ENCODE data around the gene MAPK11. TPM values are rescaled to one million over a fixed set of nuclear protein-coding genes. Genes with fewer than 3 reads are reported as not detected.

Gene MAPK11
- total RNA-seq, 2 donors from 2014 or later = 16.6 to 27.1 TPM

GRCh38 chr22:50255099-50255498, 15.1 kb downstream of the MAPK11 start:
- Mint-ChIP-seq H3K27me3 (ENCODE audit: low read depth) (no peaks in the 10 kb centered on the region), H3K36me3 (ENCODE audit: insufficient read depth in 2 of 2) (no peaks in the 10 kb centered on the region), H3K9me3 (no peaks in the 10 kb centered on the region), H3K4me3 (no peak overlapping the region), H3K4me1 (ENCODE audit: low read depth) (peaks cover 3% of the 10 kb centered on the region), H3K27ac (no peak overlapping the region)
- DNase-seq (no peak), ATAC-seq (replicated peaks in 1 of 2) (no peak)

- Mint-ChIP-seq H3K36me3 (ENCODE audit: insufficient read depth in 2 of 2) (no peaks in the 10 kb centered on the region), H3K27ac (no peak overlapping the region), H3K27me3 (ENCODE audit: low read depth) (no peaks in the 10 kb centered on the region), H3K4me3 (no peak overlapping the region), H3K4me1 (ENCODE audit: low read depth) (peaks cover 6% of the 10 kb centered on the region), H3K9me3 (no peaks in the 10 kb centered on the region)
- DNase-seq (no peak), ATAC-seq (replicated peaks in 1 of 2) (no peak)
These were observed 16.2 kb downstream of the MAPK11 start for GRCh38 chr22:50253941-50254340.

- no peak overlapping the region for H3K27ac Mint-ChIP-seq
- DNase-seq = no peak
- H3K4me3 Mint-ChIP-seq = no peak overlapping the region
These were observed 16.9 kb downstream of the MAPK11 start for GRCh38 chr22:50253046-50253915.

GRCh38 chr22:50252082-50253045, 17.8 kb downstream of the MAPK11 start:
- H3K4me3 Mint-ChIP-seq = peak overlapping the region; percentile 50 to 85
- peaks cover 0 to under 1% of the 10 kb centered on the region in 2 donors for H3K36me3 Mint-ChIP-seq (ENCODE audit: insufficient read depth in 2 of 2)
- peaks cover 13% of the 10 kb centered on the region for H3K4me1 Mint-ChIP-seq (ENCODE audit: low read depth)
- ATAC-seq (replicated peaks in 1 of 2) = peak; percentile 64 to 67
- DNase-seq = peak; percentile 80 to 81
- no peak overlapping the region for H3K27ac Mint-ChIP-seq
- no peaks in the 10 kb centered on the region for H3K9me3 Mint-ChIP-seq
- H3K27me3 Mint-ChIP-seq (ENCODE audit: low read depth) = no peaks in the 10 kb centered on the region

More at GRCh38 chr22:50253046-50253915, 16.9 kb downstream of the MAPK11 start:
- Mint-ChIP-seq H3K27me3 (ENCODE audit: low read depth) (no peaks in the 10 kb centered on the region), H3K4me1 (ENCODE audit: low read depth) (peaks cover 6% of the 10 kb centered on the region), H3K36me3 (ENCODE audit: insufficient read depth in 2 of 2) (no peaks in the 10 kb centered on the region), H3K9me3 (no peaks in the 10 kb centered on the region)
- no peak for ATAC-seq (replicated peaks in 1 of 2)

- Mint-ChIP-seq H3K4me3 (peak overlapping the region; percentile 39 to 85), H3K27me3 (ENCODE audit: low read depth) (no peaks in the 10 kb centered on the region), H3K27ac (no peak overlapping the region), H3K4me1 (ENCODE audit: low read depth) (peaks cover 13% of the 10 kb centered on the region), H3K36me3 (ENCODE audit: insufficient read depth in 2 of 2) (peaks cover 0 to 2% of the 10 kb centered on the region in 2 donors), H3K9me3 (no peaks in the 10 kb centered on the region)
- ATAC-seq (replicated peaks in 1 of 2) (peak; percentile 1 to 6), DNase-seq (no peak)
These were observed 18.6 kb downstream of the MAPK11 start for GRCh38 chr22:50251477-50252081.

GRCh38 chr22:50250555-50251476, 19.4 kb downstream of the MAPK11 start, which contains the start of gene HDAC10:
TSS of gene HDAC10 (minus strand) at chr22:50251265. CDS start at chr22:50251032, 233 bp downstream.
- peak; percentile 87 for ATAC-seq (replicated peaks in 1 of 2)
- peaks cover 0 to 2% of the 10 kb centered on the region in 2 donors for H3K36me3 Mint-ChIP-seq (ENCODE audit: insufficient read depth in 2 of 2)
- H3K4me3 Mint-ChIP-seq = peak within 1 kb of the TSS; percentile 85 to 87
- H3K27me3 Mint-ChIP-seq (ENCODE audit: low read depth) = no peaks in the 10 kb centered on the region
- peak; percentile 90 for DNase-seq
- no peak within 1 kb of the TSS for H3K27ac Mint-ChIP-seq
- H3K4me1 Mint-ChIP-seq (ENCODE audit: low read depth) = peaks cover 13% of the 10 kb centered on the region
- H3K9me3 Mint-ChIP-seq = no peaks in the 10 kb centered on the region

- Mint-ChIP-seq H3K27ac (no peak overlapping the region), H3K4me3 (peak overlapping the region; percentile 85 to 87)
These were observed 20.0 kb downstream of the MAPK11 start for GRCh38 chr22:50250249-50250554.

GRCh38 chr22:50249341-50250248, 20.6 kb downstream of the MAPK11 start:
- no peak for ATAC-seq (replicated peaks in 1 of 2)
- Mint-ChIP-seq H3K9me3 (no peaks in the 10 kb centered on the region), H3K27me3 (ENCODE audit: low read depth) (no peaks in the 10 kb centered on the region), H3K4me1 (ENCODE audit: low read depth) (peaks cover 18% of the 10 kb centered on the region), H3K27ac (no peak overlapping the region), H3K36me3 (ENCODE audit: insufficient read depth in 2 of 2) (peaks cover 3 to 5% of the 10 kb centered on the region in 2 donors), H3K4me3 (peak overlapping the region; percentile 85 to 87)
- no peak for DNase-seq

More at GRCh38 chr22:50250249-50250554, 20.0 kb downstream of the MAPK11 start:
- Mint-ChIP-seq H3K4me1 (ENCODE audit: low read depth) (peaks cover 13% of the 10 kb centered on the region), H3K9me3 (no peaks in the 10 kb centered on the region), H3K36me3 (ENCODE audit: insufficient read depth in 2 of 2) (peaks cover 0 to 2% of the 10 kb centered on the region in 2 donors), H3K27me3 (ENCODE audit: low read depth) (no peaks in the 10 kb centered on the region)
- ATAC-seq (replicated peaks in 1 of 2) (no peak), DNase-seq (no peak)

- peaks cover 5 to 6% of the 10 kb centered on the region in 2 donors for H3K36me3 Mint-ChIP-seq (ENCODE audit: insufficient read depth in 2 of 2)
- H3K27me3 Mint-ChIP-seq (ENCODE audit: low read depth) = no peaks in the 10 kb centered on the region
- no peak for DNase-seq
- ATAC-seq (replicated peaks in 1 of 2) = no peak
- H3K9me3 Mint-ChIP-seq = no peaks in the 10 kb centered on the region
- H3K4me1 Mint-ChIP-seq (ENCODE audit: low read depth) = peaks cover 25% of the 10 kb centered on the region
- H3K27ac Mint-ChIP-seq = no peak overlapping the region
- no peak overlapping the region for H3K4me3 Mint-ChIP-seq
These were observed 21.7 kb downstream of the MAPK11 start for GRCh38 chr22:50248196-50249081.

- Mint-ChIP-seq H3K4me1 (ENCODE audit: low read depth) (peaks cover 32% of the 10 kb centered on the region), H3K36me3 (ENCODE audit: insufficient read depth in 2 of 2) (peaks cover 6 to 7% of the 10 kb centered on the region in 2 donors), H3K4me3 (peak overlapping the region; percentile 43 to 56), H3K9me3 (no peaks in the 10 kb centered on the region), H3K27ac (no peak overlapping the region), H3K27me3 (ENCODE audit: low read depth) (no peaks in the 10 kb centered on the region)
- ATAC-seq (replicated peaks in 1 of 2) (no peak), DNase-seq (peak in 1 of 2 donors; percentile 62)
These were observed 22.4 kb downstream of the MAPK11 start for GRCh38 chr22:50247748-50248147.
